Measurements from ENCODE around the gene EFCAB14. TPM values are rescaled to one million over a fixed set of nuclear protein-coding genes. Genes with fewer than 3 reads are reported as not detected.

EFCAB14 gene
- polyA plus RNA-seq, 1 donor from 2014 or later: 7.6 TPM

DNA sequence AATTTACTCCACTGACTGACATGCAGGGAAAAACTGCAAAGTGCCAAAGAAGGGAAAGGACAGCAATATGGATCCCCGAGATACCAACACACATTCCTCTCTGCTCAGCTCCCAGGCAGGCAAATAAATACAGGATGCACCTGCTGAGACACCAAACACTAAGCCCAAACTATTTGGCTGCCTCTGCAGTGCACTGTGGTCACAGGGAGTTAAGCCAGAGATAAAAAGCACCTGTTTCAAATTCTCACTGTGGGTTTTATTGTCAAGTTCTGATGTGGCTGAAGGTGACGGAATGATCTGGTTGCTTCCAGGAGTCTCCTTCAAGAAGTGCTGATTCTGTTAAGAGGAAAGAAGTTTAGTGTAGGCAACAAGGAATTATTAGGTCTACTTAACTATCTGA is 29.6 kb downstream of the EFCAB14 start:
- H3K36me3 ChIP-seq (ENCODE audit: insufficient read depth, low read length): peaks cover 33% of the 10 kb centered on the region
- no peaks in the 10 kb centered on the region for H4K20me1 ChIP-seq (ENCODE audit: insufficient read depth)
- TF ChIP-seq MXI1 (conservative IDR thresholded peaks at IDR 0.05; ENCODE audit: poor library complexity, severe bottlenecking) (no peak), POLR2AphosphoS5 (IDR thresholded peaks at IDR 0.05) (no peak), SMC3 (conservative IDR thresholded peaks at IDR 0.05; ENCODE audit: poor library complexity) (no peak), EZH2 (IDR thresholded peaks at IDR 0.05; ENCODE audit: borderline replicate concordance, insufficient read depth, low read length, poor library complexity, severe bottlenecking) (no peak), RAD21 (conservative IDR thresholded peaks at IDR 0.05) (no peak), TAF1 (IDR thresholded peaks at IDR 0.05; ENCODE audit: low read depth) (no peak), EP300 (conservative IDR thresholded peaks at IDR 0.05; ENCODE audit: poor library complexity, severe bottlenecking) (no peak)
- TF ChIP-seq, protein P1, sequence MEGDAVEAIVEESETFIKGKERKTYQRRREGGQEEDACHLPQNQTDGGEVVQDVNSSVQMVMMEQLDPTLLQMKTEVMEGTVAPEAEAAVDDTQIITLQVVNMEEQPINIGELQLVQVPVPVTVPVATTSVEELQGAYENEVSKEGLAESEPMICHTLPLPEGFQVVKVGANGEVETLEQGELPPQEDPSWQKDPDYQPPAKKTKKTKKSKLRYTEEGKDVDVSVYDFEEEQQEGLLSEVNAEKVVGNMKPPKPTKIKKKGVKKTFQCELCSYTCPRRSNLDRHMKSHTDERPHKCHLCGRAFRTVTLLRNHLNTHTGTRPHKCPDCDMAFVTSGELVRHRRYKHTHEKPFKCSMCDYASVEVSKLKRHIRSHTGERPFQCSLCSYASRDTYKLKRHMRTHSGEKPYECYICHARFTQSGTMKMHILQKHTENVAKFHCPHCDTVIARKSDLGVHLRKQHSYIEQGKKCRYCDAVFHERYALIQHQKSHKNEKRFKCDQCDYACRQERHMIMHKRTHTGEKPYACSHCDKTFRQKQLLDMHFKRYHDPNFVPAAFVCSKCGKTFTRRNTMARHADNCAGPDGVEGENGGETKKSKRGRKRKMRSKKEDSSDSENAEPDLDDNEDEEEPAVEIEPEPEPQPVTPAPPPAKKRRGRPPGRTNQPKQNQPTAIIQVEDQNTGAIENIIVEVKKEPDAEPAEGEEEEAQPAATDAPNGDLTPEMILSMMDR (IDR thresholded peaks at IDR 0.05; ENCODE audit: poor library complexity, severe bottlenecking): no peak
- TF ChIP-seq, protein P2, sequence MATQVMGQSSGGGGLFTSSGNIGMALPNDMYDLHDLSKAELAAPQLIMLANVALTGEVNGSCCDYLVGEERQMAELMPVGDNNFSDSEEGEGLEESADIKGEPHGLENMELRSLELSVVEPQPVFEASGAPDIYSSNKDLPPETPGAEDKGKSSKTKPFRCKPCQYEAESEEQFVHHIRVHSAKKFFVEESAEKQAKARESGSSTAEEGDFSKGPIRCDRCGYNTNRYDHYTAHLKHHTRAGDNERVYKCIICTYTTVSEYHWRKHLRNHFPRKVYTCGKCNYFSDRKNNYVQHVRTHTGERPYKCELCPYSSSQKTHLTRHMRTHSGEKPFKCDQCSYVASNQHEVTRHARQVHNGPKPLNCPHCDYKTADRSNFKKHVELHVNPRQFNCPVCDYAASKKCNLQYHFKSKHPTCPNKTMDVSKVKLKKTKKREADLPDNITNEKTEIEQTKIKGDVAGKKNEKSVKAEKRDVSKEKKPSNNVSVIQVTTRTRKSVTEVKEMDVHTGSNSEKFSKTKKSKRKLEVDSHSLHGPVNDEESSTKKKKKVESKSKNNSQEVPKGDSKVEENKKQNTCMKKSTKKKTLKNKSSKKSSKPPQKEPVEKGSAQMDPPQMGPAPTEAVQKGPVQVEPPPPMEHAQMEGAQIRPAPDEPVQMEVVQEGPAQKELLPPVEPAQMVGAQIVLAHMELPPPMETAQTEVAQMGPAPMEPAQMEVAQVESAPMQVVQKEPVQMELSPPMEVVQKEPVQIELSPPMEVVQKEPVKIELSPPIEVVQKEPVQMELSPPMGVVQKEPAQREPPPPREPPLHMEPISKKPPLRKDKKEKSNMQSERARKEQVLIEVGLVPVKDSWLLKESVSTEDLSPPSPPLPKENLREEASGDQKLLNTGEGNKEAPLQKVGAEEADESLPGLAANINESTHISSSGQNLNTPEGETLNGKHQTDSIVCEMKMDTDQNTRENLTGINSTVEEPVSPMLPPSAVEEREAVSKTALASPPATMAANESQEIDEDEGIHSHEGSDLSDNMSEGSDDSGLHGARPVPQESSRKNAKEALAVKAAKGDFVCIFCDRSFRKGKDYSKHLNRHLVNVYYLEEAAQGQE (IDR thresholded peaks at IDR 0.05; ENCODE audit: borderline replicate concordance): no peak
- H3K27ac ChIP-seq (ENCODE audit: low read length): no peak overlapping the region
- H3F3A ChIP-seq (ENCODE audit: insufficient read depth, low read length, poor library complexity, severe bottlenecking): no peaks in the 10 kb centered on the region
- H3K4me2 ChIP-seq (ENCODE audit: low read length): no peak overlapping the region
- no peaks in the 10 kb centered on the region for H3K79me2 ChIP-seq (replicated peaks; ENCODE audit: insufficient read depth, low read length)
- no peak overlapping the region for H2AFZ ChIP-seq (ENCODE audit: low read depth, low read length)
- H3K9ac ChIP-seq (ENCODE audit: low read length): no peak overlapping the region
- H3K4me3 ChIP-seq (ENCODE audit: low read length): no peak overlapping the region
- H3K27me3 ChIP-seq (ENCODE audit: insufficient read depth, low read depth, low read length): no peaks in the 10 kb centered on the region
- H3K9me3 ChIP-seq (ENCODE audit: low read length): no peaks in the 10 kb centered on the region
- H3K9me2 ChIP-seq (ENCODE audit: insufficient read depth, low read length): no peaks in the 10 kb centered on the region

DNA sequence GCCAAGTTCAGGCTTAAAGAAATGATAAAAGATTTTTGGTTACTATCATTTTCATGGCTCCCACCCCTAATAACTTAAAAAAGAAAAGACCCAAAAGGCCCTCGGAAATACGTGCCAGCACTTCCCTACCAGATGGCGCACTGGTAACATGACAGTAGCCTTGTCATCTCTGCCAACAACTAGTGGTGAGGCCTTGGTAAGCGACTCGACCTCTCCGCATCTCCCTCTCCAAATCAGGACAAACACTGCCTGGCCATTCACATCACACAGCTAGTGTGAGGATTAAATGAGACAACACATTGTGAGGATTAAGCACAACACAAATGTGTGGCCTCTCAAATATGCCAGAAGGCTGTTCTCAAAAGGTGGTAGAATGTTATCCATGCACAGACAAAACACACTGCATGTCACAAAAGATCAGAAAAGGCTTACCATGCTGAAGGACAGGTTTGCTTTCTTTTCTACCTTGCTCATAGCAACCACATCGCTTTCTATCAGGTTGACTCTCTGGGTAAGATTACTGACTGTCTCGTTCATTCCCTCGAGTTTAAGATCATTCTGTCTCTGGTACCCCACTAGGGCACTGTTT is 30.9 kb downstream of the EFCAB14 start:
- H4K20me1 ChIP-seq (ENCODE audit: insufficient read depth): no peaks in the 10 kb centered on the region
- H3K4me3 ChIP-seq (ENCODE audit: low read length): no peak overlapping the region
- no peak overlapping the region for H2AFZ ChIP-seq (ENCODE audit: low read depth, low read length)
- peaks cover 36% of the 10 kb centered on the region for H3K36me3 ChIP-seq (ENCODE audit: insufficient read depth, low read length)
- H3F3A ChIP-seq (ENCODE audit: insufficient read depth, low read length, poor library complexity, severe bottlenecking): no peaks in the 10 kb centered on the region
- no peak overlapping the region for H3K27ac ChIP-seq (ENCODE audit: low read length)
- no peaks in the 10 kb centered on the region for H3K79me2 ChIP-seq (replicated peaks; ENCODE audit: insufficient read depth, low read length)
- TF ChIP-seq EP300 (conservative IDR thresholded peaks at IDR 0.05; ENCODE audit: poor library complexity, severe bottlenecking) (no peak), MXI1 (conservative IDR thresholded peaks at IDR 0.05; ENCODE audit: poor library complexity, severe bottlenecking) (no peak), RAD21 (conservative IDR thresholded peaks at IDR 0.05) (no peak), POLR2AphosphoS5 (IDR thresholded peaks at IDR 0.05) (no peak), TAF1 (IDR thresholded peaks at IDR 0.05; ENCODE audit: low read depth) (no peak), SMC3 (conservative IDR thresholded peaks at IDR 0.05; ENCODE audit: poor library complexity) (no peak), EZH2 (IDR thresholded peaks at IDR 0.05; ENCODE audit: borderline replicate concordance, insufficient read depth, low read length, poor library complexity, severe bottlenecking) (no peak)
- TF ChIP-seq, protein P2 (IDR thresholded peaks at IDR 0.05; ENCODE audit: borderline replicate concordance): no peak
- TF ChIP-seq, protein P1 (IDR thresholded peaks at IDR 0.05; ENCODE audit: poor library complexity, severe bottlenecking): no peak
- no peak overlapping the region for H3K9ac ChIP-seq (ENCODE audit: low read length)
- H3K4me2 ChIP-seq (ENCODE audit: low read length): no peak overlapping the region
- H3K9me2 ChIP-seq (ENCODE audit: insufficient read depth, low read length): no peaks in the 10 kb centered on the region
- H3K9me3 ChIP-seq (ENCODE audit: low read length): no peaks in the 10 kb centered on the region
- no peaks in the 10 kb centered on the region for H3K27me3 ChIP-seq (ENCODE audit: insufficient read depth, low read depth, low read length)

All from neural cell (in vitro differentiated cells).